ENCODE measurements around the gene RANBP3. TPM values are rescaled to one million over a fixed set of nuclear protein-coding genes. Genes with fewer than 3 reads are reported as not detected.

The RANBP3 gene
- total RNA-seq, 4 donors from 2014 or later, result 43.8 to 60.1 (median 45.9) TPM

DNA sequence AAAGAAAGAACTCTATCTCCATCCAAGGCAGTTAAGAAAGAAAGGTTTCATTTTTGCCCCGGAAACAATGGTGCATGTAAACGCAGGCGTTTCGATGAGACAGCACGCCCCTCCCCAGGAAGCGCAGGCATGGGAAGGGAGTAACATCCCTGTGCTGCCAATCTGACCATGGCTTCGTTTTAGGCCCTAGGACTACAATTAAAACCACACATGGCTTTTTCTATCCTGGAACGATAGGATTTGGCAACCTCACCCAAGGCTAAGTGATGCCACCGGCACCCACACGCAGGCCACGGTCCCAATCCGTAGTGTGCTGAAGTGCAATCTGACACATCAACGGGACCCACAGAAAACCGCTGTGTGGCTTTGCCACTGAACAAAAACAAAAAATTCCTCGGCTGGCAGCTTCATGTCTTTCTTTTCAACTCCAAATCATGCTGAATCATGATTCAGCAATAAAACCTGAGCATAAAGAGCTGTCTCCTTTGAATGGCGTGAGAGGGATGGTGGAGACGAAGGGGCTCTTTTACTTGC lies 24.2 kb downstream of the RANBP3 start:
- TF ChIP-seq, protein P1, sequence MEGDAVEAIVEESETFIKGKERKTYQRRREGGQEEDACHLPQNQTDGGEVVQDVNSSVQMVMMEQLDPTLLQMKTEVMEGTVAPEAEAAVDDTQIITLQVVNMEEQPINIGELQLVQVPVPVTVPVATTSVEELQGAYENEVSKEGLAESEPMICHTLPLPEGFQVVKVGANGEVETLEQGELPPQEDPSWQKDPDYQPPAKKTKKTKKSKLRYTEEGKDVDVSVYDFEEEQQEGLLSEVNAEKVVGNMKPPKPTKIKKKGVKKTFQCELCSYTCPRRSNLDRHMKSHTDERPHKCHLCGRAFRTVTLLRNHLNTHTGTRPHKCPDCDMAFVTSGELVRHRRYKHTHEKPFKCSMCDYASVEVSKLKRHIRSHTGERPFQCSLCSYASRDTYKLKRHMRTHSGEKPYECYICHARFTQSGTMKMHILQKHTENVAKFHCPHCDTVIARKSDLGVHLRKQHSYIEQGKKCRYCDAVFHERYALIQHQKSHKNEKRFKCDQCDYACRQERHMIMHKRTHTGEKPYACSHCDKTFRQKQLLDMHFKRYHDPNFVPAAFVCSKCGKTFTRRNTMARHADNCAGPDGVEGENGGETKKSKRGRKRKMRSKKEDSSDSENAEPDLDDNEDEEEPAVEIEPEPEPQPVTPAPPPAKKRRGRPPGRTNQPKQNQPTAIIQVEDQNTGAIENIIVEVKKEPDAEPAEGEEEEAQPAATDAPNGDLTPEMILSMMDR (IDR thresholded peaks at IDR 0.05), result no peak
- no peak for ATAC-seq (ENCODE audit: low FRiP score)
- DNase-seq (ENCODE audit: low spot score), result no peak

- TF ChIP-seq, protein P1 (IDR thresholded peaks at IDR 0.05), result no peak
- DNase-seq (ENCODE audit: low spot score) (no peak), ATAC-seq (ENCODE audit: low FRiP score) (no peak)
These were observed 24.8 kb downstream of the RANBP3 start for GRCh38 chr19:5953030-5953589.

DNA sequence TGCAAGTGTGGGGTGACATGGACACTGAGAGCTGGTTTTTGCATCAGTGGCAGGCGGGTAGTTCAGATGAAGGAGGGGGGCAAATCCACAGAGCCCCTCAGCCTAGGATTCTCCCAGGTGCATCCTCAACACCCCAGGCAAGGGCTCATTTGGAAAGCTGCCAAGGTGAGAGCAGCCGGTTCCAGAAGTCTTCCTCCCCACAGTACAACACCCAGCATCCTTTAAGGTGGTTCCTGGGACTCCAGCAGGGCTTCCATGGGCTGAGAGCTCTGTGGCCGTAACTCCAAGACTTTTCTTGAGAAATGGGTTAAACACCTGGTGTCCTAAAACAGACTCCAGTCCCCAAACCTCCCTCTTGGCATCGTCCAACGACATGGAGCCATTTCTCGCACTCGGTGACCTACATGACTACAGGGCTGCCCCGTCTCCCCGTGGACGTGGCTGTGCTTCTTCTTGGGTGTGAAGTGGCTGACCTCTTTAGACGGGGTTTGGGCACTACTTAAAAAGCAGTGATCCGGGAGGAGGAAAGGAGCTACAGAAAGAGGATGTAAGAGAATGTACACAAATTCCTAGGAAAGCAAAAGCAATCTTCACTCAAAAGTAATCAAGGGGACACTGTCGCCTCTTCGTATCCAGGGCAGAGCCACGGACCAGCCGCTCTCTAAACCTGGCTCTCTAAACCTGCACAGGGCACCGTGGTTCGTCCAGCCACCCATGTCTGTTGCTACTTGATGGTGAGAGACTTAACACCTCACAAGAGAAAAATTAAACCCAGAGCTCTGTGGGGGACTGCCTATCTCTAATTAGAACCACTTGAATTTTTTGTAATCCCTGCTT lies 25.5 kb downstream of the RANBP3 start:
- TF ChIP-seq, protein P1 (IDR thresholded peaks at IDR 0.05), result no peak
- no peak for DNase-seq (ENCODE audit: low spot score)
- no peak for ATAC-seq (ENCODE audit: low FRiP score)

DNA sequence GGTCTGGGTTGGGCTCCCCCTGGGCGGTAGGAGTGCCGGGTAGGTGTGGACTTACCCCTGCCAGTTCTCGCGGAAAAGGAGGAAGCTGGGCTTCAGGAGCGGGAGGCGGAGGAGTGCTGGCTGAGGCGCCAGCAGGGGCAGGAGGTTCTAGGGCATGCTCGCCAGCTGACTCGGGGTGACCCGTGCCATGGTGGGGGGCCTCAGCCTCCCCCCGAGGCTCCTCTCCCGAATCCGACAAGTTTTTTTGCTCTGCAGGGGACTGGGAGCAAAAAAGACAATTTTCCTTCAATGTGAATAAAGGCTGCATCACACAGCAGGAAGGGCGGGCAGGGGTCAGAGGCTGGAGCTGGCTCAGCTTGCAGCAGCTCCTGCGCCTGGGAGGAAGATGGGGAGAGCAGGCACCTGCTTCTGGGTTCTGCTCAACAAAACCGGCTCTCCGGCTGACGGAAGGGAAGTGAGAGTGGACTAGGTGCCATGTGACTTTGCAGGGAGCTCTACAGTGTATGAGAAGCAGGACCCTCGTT lies 26.5 kb downstream of the RANBP3 start:
- DNase-seq (ENCODE audit: low spot score) (no peak), ATAC-seq (ENCODE audit: low FRiP score) (no peak)
- TF ChIP-seq, protein P1 (IDR thresholded peaks at IDR 0.05), result no peak

GRCh38 chr19:5950741-5951140 lies 27.2 kb downstream of the RANBP3 start:
- DNase-seq (ENCODE audit: low spot score) (no peak), ATAC-seq (ENCODE audit: low FRiP score) (no peak)
- TF ChIP-seq, protein P1 (IDR thresholded peaks at IDR 0.05), result no peak

- ATAC-seq (ENCODE audit: low FRiP score) (peak; percentile 16), DNase-seq (ENCODE audit: low spot score) (no peak)
- TF ChIP-seq, protein P1 (IDR thresholded peaks at IDR 0.05), result no peak
These were observed 28.1 kb downstream of the RANBP3 start for GRCh38 chr19:5949792-5950305.
